ENCODE results near the gene DCDC2.
"Not testable (repeated sequence)": the region's sequence is repeated elsewhere in the genome, so short reads cannot be mapped to it uniquely, and the experiment has no call there.

Gene DCDC2

GRCh38 chr6:24357336-24358218, at the start of gene DCDC2:
Gene DCDC2 (minus strand): TSS chr6:24358059. CDS start chr6:24357750, 309 bp downstream.
- no peak for DNase-seq (ENCODE audit: low spot score)

DNA sequence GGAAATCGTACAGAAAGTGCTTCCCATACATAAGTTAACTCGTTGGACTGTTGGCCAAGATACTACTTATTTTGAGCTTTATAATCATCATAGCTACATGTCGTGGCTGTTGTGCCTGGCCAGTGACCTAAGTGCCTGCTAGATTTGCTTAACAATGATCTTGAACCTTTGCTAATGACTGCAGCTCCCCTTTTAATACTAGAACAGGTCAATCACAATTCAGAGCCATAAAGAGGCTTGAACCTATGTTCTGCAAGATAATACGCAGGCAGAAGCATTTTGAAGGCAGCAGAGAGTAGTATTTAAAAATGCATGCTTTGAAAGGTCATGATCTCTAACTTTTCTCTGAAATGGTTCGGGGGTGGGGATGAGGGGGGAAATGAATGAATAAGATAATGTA, 47.4 kb upstream of the DCDC2 start:
- no peak for DNase-seq (ENCODE audit: low spot score)

- DNase-seq (ENCODE audit: low spot score), result no peak
These were observed 45.6 kb upstream of the DCDC2 start for GRCh38 chr6:24403501-24403824.

DNA sequence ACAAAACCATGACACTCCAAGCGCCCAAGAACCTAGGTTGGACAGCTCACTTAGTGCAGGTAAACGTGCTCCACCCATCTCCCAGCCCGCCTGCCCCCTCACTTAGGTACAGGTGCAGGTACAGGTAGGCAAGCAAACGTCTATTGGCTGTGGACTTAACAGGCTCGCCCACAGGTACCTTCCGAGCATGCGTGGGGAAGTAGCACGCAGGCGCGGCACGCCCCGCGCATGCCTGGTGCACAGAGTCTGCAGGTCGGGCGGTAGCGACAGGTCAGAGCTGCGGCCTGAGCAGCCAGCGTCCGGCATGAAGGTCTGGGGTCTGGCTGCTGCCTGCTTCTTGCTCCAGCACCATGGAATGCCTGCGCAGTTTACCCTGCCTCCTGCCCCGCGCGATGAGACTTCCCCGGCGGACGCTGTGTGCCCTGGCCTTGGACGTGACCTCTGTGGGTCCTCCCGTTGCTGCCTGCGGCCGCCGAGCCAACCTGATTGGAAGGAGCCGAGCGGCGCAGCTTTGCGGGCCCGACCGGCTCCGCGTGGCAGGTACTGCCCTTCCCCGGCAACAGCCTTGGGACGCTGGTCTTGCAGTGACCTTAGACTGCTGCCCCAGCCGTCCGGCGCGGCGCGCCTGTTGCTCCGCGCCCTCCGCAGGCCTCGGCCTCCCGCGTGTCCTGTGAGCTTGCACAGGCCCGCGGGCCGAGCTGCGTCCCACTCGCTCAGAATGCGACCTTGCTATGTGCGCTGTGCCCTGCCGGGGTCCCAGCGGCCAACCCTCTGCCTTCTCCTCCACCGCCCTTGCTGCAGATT, 45.0 kb upstream of the DCDC2 start, which contains the start of gene MRS2:
Gene MRS2 (plus strand): TSS at position 240 of the 804 bp plus-strand sequence. CDS start 111 bp downstream, at position 351.
- DNase-seq (ENCODE audit: low spot score), result peak; percentile 92

GRCh38 chr6:24401458-24401857, 43.6 kb upstream of the DCDC2 start:
- no peak for DNase-seq (ENCODE audit: low spot score)

DNA sequence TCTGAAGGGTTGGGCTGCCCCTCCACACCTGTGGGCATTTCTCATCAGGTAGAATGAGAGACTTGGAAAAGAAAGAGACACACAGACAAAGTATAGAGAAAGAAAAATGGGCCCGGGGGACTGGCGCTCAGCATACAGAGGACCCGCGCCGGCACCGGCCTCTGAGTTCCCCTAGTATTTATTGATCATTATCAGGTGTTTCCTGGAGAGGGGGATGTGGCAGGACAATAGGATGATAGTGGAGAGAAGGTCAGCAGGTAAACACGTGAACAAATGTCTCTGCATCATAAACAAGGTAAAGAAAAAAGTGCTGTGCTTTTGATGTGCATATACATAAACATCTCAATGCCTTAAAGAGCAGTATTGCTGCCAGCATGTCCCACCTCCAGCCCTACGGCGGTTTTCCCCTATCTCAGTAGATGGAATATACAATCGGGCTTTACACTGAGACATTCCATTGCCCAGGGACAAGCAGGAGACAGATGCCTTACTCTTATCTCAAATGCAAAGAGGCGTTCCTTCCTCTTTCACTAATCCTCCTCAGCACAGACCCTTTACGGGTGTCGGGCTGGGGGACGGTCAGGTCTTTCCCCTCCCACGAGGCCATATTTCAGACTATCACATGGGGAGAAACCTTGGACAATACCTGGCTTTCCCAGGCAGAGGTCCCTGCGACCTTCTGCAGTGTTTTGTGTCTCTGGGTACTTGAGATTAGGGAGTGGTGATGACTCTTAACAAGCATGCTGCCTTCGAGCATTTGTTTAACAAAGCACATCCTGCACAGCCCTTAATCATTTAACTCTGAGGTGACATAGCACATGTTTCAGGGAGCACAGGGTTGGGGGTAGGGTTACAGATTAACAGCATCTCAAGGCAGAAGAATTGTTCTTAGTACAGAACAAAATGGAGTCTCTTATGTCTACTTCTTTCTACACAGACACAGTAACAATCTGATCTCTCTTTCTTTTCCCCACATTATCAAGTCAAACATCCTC, 42.5 kb upstream of the DCDC2 start:
- DNase-seq (ENCODE audit: low spot score), result not testable (repeated sequence)

DNA sequence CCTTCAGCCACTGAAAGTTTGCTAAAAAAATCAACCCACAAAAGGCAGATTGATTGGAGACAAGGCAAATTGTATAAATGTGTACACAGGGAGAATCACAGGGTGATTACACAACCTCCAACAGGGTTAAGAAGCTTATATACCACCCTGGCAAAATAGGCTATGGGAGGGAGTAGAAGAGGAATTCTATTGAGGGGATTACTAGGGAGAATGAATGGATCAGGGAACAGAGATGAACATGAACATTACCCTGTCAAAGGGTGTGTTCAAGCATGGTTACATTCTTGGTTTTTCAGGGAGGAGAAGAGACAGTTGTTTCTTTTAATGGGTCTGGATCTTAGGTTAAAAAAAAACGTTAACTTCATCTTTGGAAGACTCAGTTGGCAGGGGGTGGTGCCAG, 39.8 kb upstream of the DCDC2 start:
- DNase-seq (ENCODE audit: low spot score), result no peak

GRCh38 chr6:24396824-24397223, 39.0 kb upstream of the DCDC2 start:
- DNase-seq (ENCODE audit: low spot score), result no peak

DNA sequence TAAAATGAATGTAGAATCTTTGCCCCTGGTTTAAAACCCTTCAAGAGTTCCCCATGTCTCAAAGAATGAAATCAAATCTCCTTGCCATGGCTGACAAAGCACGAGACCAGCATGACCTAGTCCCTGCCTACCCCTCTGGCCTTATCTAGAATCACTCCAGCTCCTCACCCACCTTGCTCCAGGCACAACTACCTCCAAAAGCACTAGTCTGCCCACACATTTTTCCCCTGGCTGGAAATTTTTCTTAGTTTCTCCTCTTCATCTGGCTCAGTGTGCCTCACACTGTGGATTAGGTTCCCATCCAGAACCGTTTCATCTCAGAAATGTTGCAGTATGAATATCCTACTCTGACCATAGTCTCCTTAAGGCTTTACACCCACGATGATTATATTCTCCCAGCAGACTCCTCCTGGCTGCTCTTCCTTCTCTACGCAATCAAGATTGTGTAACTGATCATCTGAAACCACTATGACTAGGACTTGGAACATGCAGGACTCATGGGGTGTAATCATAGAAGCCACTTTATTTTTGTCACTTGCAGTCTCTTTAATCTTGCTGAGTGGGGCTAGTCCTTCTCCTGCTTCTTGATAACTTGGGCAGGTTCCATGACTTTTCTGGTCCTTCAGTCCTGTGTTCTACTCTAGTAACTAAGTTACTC, 37.0 kb upstream of the DCDC2 start:
- no peak for DNase-seq (ENCODE audit: low spot score)

DNA sequence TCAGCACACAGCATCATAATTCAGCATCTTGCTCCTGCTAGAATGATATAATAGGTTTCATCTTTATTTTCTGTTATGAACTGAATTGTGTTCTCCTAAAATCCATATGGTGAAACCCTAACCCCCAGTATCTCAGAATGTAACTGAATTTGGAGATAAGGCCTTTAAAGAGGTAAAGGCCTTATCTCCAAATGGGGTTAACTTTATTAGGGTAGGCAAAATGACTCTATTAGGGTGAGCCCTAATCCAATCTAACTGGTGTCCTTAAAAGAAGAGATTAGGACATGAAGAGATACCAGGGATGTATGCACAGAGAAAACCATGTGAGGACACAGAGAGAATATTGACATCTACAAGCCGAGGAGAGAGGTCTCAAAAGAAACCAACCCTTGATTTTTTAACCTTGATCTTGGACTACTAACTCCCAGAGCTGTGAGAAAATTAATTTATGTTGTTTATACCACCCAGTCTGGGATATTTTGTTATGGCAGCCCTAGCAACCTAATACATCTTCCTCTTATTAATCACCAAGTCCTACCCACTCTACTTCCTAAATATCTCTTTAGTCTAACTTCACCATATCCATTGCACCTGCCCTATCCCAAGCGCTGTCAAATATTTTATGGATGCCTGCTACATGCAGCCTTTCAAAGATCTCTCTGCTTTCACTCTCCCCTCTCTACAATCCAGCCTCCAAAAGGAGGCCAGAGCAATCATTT, 36.4 kb upstream of the DCDC2 start:
- no peak for DNase-seq (ENCODE audit: low spot score)

- no peak for DNase-seq (ENCODE audit: low spot score)
These were observed 34.0 kb upstream of the DCDC2 start for GRCh38 chr6:24391756-24392405.

GRCh38 chr6:24391208-24391607, 33.3 kb upstream of the DCDC2 start:
- DNase-seq (ENCODE audit: low spot score), result no peak

GRCh38 chr6:24387818-24388217, 30.0 kb upstream of the DCDC2 start:
- DNase-seq (ENCODE audit: low spot score), result no peak

DNA sequence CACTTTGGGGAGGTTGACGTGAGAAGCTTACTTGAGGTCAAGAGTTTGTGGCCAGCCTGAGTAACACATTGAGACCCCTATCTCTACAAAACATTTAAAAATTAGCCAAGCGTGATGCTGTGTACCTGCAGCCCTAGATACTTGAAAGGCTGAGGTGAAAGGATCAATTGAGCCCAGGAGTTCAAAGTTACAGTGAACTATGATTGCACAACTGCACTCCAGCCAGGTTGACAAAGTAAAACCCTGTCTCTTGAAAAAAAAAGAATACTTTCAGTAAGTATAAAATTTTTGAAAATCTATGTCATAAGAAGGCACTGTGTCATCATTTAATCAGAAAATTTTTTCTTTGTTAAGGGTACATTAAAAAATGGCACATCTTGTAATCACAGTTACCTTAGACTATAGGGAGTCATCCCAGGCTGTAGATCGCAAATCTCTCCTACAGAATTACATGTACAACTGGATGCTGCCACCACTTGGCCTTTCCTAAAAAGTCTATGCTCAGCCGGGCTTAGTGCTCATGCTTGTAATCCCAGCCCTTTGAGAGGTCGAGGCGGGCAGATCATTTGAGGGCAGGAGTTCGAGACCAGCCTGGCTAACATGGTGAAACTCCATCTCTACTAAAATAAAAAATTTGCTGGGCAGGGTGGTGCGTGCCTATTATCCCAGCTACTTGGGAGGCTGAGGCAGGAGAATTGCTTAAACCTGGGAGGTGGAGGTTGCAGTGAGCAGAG, 27.8 kb upstream of the DCDC2 start:
- DNase-seq (ENCODE audit: low spot score), result no peak

- DNase-seq (ENCODE audit: low spot score), result not testable (repeated sequence)
These were observed 26.7 kb upstream of the DCDC2 start for GRCh38 chr6:24384369-24385130.

- not testable (repeated sequence) for DNase-seq (ENCODE audit: low spot score)
These were observed 25.1 kb upstream of the DCDC2 start for GRCh38 chr6:24382891-24383494.

DNA sequence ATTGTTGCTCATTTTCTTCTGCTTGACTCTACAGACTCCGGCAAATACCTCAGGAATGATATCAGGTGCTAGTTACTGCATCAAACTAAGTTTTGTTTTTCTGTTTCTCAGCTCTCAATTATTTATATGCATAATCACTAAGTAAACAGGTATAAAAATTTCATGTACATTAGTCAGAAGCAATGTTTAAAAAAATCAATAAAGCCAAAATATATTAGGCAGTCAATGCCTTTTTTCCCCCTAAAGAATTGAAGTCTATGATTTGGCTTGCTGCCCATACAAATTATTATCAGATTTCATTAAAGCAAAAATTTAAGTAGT, 24.3 kb upstream of the DCDC2 start:
- DNase-seq (ENCODE audit: low spot score), result no peak

DNA sequence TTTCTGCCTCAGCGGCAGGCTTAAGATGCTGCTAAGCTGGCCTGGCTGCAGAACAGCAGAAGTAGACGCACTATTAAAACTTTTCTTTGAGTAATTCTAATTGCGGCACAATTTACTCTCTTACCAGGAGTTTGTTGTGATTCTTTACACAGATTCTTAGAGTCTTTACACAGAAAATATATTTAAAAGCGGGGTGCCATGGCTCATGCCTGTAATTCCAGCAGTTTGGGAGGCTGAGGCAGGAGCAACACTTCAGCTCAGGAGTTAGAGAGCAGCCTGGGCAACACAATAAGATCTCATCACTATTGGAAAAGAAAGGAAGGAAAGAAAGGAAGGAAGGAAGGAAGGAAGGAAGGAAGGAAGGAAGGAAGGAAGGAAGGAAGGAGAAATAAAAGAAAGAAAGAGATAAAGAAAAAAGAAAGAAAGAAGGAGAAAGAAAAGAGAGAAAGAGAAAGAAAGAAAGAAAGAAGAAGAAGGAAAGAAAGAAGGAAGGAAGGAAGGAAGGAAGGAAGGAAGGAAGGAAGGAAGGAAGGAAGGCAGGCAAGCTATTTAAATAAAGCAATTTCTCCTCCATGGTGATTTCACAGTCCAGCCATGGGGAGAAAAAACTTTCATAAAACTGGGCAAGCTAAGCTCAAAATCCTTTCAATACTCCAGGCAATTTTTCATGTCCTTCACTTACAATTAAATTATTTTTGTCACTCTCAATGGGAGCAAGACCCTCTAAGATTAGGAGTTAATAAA, 23.8 kb upstream of the DCDC2 start:
- no peak for DNase-seq (ENCODE audit: low spot score)

Data from cerebellar cortex (tissue), 1 donor.